IPS-18c (cell line): Measurements from ENCODE around the gene FAM20A.
"Not testable (repeated sequence)": the region's sequence is repeated elsewhere in the genome, so short reads cannot be mapped to it uniquely, and the experiment has no call there.

Source experiments
- H3K4me3 ChIP-seq: 2 replicates; pipeline ENCODE4 v1.7.0; 2013; ENCODE audit warnings: low read depth, mild to moderate bottlenecking, low read length, moderate library complexity; ENCODE audit not compliant: insufficient read depth
- H3K9me3 ChIP-seq: one replicate; pipeline ENCODE4 v1.6.1; 2013; ENCODE audit warnings: mild to moderate bottlenecking, low read length, moderate library complexity; ENCODE audit not compliant: control insufficient read depth, insufficient read depth

The FAM20A gene

DNA sequence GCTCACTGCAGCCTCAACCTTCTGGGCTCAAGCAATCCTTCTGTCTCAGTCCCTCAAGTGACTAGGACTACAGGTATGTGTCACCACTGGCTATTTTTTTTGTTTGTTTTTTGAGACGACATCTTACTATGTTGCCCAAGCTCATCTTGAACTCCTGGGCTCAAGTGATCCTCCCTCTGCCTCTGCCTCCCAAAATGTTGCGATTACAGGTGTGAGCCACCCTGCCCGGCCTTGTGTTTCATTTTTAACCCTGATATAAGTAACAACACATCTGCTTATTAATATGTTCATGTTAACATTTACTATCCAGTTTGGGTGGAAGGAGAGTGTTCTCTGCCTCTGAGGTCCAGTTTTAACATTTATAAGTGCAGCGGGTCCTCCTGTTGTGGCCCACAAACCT, 3.1 kb downstream of the FAM20A start:
- H3K9me3 ChIP-seq = no peaks in the 10 kb centered on the region
- peak overlapping the region; percentile 78; the same call in 1 of the 2 replicates for H3K4me3 ChIP-seq

DNA sequence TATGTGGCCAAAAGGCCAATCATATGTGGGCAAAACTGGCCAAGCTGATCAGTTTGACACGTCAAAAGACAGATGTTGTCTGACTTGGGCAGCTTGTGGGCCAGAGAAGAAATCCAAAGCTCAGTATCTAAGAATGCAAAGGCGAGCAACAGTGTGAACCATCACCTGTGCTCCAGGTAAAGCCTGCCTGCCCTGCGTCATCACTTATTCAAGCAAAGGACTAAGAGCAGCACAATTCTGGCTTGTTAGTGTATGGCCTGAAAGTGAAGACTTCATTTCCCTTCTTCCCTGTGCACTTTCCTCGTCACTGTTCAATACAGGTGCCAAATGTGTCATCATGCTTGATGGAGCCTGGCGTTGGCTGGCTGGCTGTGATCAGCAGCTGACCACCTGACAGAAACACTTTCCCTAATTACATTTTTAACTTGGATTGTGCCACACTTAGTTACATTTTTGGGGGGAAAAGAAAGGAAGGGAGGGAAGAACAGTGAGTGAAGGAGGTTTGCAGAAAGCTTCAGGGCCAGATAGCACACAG, 4.7 kb downstream of the FAM20A start:
- H3K4me3 ChIP-seq = no peak overlapping the region
- no peaks in the 10 kb centered on the region for H3K9me3 ChIP-seq

DNA sequence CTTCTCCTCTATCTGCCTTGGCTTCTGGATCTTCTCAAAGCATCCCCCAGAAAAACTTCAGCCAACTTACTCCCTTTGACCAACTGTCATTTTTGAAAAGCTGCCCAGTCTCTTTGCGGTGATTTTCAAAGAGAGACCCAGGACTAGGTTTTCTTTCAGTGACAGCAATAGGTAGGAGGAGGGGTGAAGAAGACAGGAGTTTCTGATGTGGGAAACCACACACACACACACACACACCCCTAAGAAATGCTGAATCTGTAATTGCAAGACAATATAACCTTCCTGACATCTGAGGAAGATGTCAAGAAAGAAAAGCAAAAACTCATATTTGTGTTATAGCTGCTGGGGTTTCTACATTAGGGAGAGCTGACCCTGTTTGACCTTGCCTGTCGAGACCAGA, 5.2 kb downstream of the FAM20A start:
- Histone ChIP-seq H3K4me3 (no peak overlapping the region), H3K9me3 (no peaks in the 10 kb centered on the region)

DNA sequence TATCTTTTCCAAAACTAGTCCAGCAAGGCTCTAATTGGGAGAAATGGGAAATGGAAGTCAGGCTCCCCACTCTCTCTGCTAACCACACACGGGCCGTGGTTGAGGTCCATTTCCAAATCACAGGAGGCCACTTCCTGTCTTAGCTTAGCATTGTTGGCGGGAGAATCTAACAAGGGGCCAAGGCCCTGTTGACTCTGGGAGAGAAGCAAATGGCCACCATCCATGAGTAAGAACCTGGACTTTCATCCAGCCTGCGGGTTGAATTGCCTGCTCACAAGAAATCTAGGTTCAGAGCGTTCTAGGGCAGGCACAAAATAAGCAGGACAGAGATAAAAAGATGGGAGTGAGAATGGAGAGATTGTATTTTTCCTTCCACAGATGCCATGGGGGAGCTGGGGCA, 5.7 kb downstream of the FAM20A start:
- H3K4me3 ChIP-seq = no peak overlapping the region
- no peaks in the 10 kb centered on the region for H3K9me3 ChIP-seq

DNA sequence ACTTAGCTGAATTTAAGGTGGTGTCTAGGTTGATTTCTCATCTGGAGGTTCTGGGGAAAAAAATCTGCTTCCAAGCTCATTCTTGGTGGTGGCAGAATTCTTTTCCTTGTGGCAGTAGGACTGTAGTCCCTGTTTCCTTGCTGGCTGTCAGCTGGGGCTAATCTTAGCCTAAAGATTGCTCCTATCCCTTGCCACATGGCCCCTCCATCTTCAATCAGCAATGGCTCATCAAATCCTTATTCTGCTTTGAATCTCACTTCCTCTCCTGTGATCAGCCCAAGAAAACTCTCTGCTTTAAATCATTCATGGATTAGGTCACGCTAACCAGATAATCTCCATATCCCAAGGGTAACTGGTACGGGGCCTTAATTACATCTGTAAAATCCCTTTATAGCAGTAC, 6.6 kb downstream of the FAM20A start:
- H3K9me3 ChIP-seq = no peaks in the 10 kb centered on the region

DNA sequence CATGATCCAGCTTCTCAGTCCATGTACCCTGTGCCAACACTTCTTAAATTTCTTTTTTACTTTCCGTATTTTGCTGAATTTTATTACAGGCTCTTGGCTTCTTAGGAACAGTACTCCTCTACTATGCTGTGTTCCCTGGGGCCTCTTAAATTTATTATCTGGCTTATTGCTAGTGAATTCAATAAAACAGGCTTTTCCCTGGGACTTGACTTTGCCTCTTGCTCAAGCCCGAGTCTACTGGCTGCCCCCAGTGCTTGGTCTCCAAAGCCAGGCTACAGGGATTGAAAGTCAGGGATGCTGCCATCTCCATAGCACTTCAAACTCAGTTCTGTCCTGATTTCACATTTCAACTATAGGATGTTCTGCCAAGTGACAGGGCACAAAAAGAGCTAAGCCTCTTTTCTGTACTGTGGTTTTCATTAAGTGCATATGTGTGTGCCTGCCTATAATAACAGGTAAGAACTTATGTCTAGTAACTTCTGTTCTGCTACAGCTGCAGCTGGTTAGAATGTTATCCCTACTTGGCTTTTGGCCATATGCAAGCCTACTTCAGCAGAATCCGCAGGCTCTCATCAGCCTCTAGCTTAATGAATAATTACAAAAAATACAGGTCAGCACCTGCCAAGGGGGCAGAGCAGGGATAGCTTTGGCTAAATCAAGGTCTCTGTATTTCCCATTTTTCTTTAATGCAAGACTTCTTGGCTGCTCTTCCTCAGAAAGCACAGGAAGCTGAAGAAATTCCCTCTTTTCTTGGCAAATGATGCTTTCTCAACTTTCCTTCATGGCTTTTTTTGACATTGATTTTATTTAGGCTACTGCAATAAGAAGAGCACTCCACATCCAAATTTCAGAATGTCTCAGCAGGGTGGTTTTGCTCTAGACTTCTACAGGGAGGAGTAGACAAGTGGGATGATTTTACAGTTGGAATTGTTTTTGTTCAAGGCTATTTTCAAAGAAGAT, 8.2 kb downstream of the FAM20A start:
- Histone ChIP-seq H3K4me3 (no peak overlapping the region), H3K9me3 (no peaks in the 10 kb centered on the region)

More for the DNA sequence above, 6.6 kb downstream of the FAM20A start:
- no peak overlapping the region for H3K4me3 ChIP-seq

DNA sequence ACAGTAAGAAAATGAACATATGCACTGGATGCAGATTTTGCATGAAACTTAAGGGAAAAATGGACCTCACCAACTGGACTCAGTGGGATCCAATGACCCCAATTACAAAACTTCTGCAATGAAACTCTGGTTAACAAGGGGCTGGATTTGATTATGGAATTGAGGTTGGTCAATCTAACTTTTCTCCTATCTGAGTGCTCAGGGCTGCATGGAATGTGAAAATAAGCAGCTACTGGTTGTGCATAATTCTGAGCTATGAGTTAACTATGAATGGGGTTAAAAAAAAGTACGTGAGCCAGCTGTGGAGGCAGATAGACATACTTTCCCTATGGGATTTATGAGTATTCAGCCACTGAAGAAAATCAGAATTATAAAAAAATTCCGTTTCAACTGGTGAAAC, 9.2 kb downstream of the FAM20A start:
- no peaks in the 10 kb centered on the region for H3K9me3 ChIP-seq
- H3K4me3 ChIP-seq = no peak overlapping the region

DNA sequence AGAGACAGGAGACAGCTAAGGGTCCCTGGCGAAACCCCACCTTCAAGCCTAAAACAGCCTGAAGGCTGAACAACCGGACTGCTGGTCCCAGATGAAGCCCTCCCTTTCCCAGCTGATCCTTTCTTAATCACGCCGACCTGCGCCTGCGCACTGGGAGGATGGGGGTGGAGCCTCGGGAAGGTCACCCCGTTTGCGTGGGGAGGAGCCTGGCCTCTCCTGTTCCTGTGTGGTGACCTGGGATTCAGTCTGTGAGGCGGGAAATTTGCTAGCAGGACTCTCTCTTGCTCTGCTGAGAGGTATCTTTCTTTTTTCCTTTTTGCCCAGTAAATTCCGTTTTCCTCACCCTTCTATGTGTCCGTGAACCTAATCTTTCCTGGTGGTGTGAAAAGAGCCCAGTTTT, 9.6 kb downstream of the FAM20A start:
- Histone ChIP-seq H3K4me3 (no peak overlapping the region), H3K9me3 (peaks cover under 1% of the 10 kb centered on the region)

DNA sequence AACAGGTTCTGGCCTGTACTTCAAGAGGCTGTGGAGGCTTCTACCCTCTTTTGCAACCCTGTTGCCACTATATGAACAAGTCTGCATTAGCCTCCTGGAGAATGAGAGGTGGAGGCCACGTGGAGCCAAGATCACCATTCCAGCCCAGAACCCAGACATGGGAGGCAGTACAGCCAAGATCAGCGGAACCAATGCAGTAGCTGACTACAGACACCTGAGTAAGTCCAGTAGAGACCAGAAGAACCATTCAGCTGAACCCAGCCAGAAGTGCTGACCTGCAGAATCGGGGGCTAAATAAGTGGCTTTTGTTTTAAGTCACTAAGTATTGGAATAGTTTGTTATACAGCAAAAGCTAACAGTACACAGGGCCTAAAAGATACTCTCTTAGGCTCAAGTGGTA, 12.1 kb downstream of the FAM20A start:
- no peak overlapping the region for H3K4me3 ChIP-seq
- H3K9me3 ChIP-seq = peaks cover 4% of the 10 kb centered on the region

DNA sequence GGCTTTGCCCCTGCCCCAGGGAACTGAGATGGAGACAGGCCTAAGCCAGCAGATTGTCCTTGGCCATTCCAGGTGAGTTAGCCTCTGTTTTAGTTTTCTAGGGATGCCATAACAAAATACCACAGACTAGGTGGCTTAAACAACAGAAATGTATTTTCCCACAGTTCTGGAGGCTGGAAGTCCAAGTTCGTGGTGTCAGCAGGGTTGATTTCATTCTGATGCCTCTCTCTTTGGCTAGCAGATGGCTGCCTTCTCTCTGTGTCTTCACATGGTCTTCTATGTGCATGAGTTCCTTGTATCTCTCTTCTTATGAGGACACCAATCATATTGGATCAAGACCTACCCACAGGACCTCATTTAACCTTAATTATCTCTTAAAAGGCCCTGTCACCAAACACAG, 12.8 kb downstream of the FAM20A start:
- H3K4me3 ChIP-seq = no peak overlapping the region
- peaks cover 4% of the 10 kb centered on the region for H3K9me3 ChIP-seq

DNA sequence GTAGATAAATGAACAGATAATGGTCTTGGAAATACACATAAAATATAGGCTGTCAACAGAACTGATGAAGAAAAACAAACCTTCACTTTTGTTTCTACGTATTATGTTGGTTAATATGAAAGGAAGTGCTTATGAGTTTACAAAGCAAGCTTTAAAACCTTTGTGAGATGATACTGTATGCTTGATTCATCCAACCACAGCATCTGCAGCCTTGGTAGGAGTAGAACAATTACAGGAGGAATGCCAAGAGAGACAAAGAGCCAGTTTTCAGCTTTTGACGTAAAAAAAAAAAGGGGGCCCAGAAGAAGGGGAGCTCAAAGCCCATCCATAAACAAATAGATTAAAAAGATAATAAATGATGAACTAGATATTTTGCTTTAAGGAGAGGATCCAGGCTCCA, 13.3 kb downstream of the FAM20A start:
- Histone ChIP-seq H3K4me3 (no peak overlapping the region), H3K9me3 (peaks cover 4% of the 10 kb centered on the region)

DNA sequence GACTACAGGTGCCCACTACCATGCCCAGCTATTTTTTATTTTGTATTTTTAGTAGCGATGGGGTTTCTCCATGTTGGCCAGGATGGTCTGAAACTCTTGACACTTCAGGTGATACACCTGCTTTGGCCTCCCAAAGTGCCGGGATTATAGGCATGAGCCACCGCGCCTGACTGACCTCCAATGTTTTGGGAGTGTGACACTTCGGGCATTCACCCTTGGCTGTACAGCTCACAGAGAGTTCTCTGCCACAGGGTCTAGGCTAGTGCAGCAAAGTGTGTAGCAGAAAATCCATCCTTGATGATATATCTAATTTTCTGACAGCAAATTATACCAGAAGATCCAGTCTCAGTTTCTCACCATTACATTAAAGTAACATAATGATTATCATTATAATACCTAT, 14.1 kb downstream of the FAM20A start:
- Histone ChIP-seq H3K9me3 (peaks cover 4% of the 10 kb centered on the region), H3K4me3 (no peak overlapping the region)

DNA sequence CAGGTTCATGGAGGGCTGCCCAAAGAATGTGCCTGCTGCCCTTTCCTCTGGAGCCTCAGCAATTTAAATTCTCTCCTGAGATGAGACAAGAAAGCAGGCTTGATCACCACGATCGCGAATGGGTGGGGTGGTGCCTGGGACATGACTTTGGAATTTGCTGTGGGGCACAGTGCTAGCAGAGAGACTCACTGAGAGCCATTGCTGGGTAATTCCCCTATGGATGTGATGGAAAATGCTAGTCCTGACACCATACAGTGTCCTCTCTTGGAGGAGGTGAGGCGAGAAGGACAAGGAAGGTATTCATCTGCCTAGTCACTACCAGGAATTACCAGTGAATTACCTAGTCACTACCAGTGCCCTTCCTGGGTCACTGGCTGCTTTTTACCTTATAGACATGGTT, 15.5 kb downstream of the FAM20A start:
- H3K9me3 ChIP-seq = peaks cover 4% of the 10 kb centered on the region
- H3K4me3 ChIP-seq = no peak overlapping the region

DNA sequence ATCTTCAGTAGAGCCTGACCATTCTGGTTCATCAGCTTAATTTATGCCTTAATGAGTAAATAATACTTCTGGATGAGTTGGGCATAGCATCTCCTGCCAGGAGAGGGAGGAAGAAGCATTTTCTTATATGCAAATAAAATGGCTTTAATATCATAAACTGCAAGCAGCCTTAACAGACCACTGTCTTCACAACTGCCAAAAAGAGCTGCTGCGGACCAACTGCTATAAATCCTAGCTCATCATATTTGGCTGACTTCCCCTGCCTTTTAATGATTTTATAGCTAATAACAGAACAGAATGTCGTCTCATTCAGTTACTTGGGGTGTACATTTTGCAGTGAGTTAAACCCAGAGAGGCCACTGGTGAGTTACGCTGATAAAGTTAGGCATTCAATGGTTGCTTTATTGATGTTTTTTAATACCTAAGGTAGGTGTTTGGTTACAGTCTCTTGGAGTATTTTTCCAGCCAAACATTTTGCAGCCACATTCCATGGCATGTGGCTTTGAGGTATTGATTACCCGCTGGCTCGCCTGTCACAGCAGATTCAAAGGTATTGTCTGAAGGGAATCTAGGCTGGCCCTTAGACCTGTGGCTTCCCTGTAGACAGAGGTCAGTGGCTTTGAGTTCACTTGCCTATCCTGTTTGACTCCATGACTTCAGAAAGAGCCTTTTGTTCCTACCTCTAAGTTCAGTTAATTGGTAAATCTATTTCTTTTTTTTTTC, 16.4 kb downstream of the FAM20A start:
- Histone ChIP-seq H3K9me3 (peaks cover 4% of the 10 kb centered on the region), H3K4me3 (no peak overlapping the region)

DNA sequence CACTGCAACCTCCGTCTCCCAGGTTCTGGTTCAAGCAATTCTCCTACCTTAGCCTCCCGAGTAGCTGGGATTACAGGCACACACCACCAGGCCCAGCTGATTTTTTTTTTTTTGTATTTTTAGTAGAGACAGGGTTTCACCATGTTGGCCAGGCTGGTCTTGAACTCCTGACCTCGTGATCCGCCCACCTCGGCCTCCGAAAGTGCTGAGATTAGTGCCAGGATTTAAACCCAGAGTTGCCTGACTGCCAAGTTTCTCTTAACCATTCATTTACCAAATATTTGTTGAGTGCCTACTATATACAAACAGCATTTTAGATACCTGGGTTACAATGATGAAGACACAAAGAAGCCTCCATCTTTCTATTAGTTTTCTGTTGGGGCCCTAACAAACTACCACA, 18.3 kb downstream of the FAM20A start:
- not testable (repeated sequence) for H3K9me3 ChIP-seq, H3K4me3 ChIP-seq

DNA sequence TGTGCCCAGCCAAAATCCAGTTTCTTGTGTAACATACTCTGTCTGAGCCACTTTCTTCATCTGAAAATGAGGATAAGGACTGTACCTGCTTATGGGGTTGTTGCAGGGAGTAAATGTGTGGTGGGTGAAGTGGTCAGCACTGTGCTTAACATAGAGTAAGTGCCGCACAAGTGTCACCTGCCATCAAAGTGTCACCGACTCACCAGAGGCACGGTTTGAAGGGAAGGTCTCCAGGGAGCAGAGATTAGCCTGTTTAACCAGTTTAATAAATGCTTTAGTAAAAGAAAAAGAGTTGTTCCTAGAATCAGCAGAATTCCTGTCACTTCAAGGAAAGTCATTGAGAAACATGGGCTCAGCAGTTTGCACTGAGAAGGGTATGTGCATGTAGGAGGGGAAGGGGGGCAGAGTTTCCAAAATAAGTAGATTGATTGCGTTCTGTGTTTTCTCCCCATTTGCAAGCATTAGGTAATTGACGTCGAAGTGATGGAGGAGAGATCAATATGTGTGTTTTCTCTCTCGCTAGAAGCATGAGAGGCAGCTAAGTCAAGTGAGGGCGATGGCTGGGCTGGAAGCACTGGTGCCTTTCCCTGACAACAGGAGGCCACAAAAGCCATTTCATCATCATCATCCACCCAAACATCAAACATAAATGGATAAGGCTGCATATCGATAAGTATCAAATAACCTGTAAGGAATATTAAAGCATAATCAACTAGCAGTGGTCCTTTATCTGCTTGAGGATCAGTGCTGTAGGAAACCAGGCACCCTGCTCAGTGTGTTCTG, 19.1 kb downstream of the FAM20A start:
- H3K4me3 ChIP-seq = no peak overlapping the region
- peaks cover 5% of the 10 kb centered on the region for H3K9me3 ChIP-seq

DNA sequence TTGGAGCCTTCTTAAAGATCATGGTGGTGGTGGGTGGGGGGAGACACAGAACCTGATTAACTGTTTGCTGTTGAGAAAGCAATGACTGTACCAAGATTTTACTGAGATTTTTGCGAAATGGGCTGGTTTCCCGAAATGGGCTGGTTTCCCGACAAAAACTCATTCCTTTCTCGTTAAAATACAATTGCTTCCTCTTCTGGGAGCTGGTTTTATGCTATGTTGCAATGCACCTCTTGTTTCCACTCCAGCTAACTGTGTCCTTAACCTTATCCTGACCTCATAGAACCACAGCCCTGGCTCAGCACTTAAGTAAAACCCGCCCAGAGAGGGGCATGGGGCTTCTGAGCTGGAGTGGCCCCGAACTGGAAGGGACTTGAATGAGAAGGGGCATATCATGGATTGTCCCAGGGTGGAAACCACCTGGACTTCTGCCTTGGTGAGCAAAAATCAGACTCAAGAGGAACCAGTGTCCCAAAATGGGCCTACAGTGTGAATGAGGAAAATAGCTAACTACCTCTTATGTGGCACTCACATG, 20.9 kb downstream of the FAM20A start:
- Histone ChIP-seq H3K9me3 (peaks cover 2% of the 10 kb centered on the region), H3K4me3 (no peak overlapping the region)
